Fibroblast of pulmonary artery (primary cell): ENCODE data around the gene SLC2A11.
"Not testable (repeated sequence)": the region's sequence is repeated elsewhere in the genome, so short reads cannot be mapped to it uniquely, and the experiment has no call there.

ENCODE experiments used
- DNase-seq: peaks from one replicate; pipeline ENCODE4 v3.0.0-alpha.2; 2010; ENCODE audit warnings: low read depth
- H3K4me3 ChIP-seq: replicated peaks from 2 replicates; pipeline ENCODE4 v1.5.1; 2011; ENCODE audit warnings: low read depth, mild to moderate bottlenecking, control low read depth, low read length, moderate library complexity
- CTCF ChIP-seq: IDR thresholded peaks from 2 replicates; pipeline ENCODE4 v1.5.1; 2011; ENCODE audit warnings: mild to moderate bottlenecking, control low read depth, low read length, inconsistent platforms; ENCODE audit errors: missing control alignments

The SLC2A11 gene

GRCh38 chr22:23862103-23862502 lies 4.4 kb downstream of the SLC2A11 start:
- no peak overlapping the region for H3K4me3 ChIP-seq
- TF ChIP-seq CTCF: peak; percentile 84
- peak; percentile 71 for DNase-seq

GRCh38 chr22:23864499-23865154 lies 7.0 kb downstream of the SLC2A11 start:
- H3K4me3 ChIP-seq, DNase-seq: not testable (repeated sequence)

GRCh38 chr22:23868580-23868979 lies 10.9 kb downstream of the SLC2A11 start:
- H3K4me3 ChIP-seq: no peak overlapping the region
- DNase-seq: no peak
- TF ChIP-seq CTCF: no peak

GRCh38 chr22:23874871-23875270 lies 17.2 kb downstream of the SLC2A11 start:
- TF ChIP-seq CTCF: no peak
- no peak for DNase-seq
- no peak overlapping the region for H3K4me3 ChIP-seq

- H3K4me3 ChIP-seq: no peak overlapping the region
- no peak for DNase-seq
- TF ChIP-seq CTCF: no peak
Measured at GRCh38 chr22:23875801-23876200, 18.1 kb downstream of the SLC2A11 start.

- DNase-seq: no peak
- no peak overlapping the region for H3K4me3 ChIP-seq
- TF ChIP-seq CTCF: no peak
Measured at GRCh38 chr22:23877566-23877965, 19.9 kb downstream of the SLC2A11 start.

GRCh38 chr22:23878219-23878618 lies 20.5 kb downstream of the SLC2A11 start:
- no peak for DNase-seq
- TF ChIP-seq CTCF: no peak

More at GRCh38 chr22:23878219-23878618, 20.5 kb downstream of the SLC2A11 start:
- no peak overlapping the region for H3K4me3 ChIP-seq
